Esophagus squamous epithelium (tissue), 5 donors: ENCODE measurements around the gene LIMS2. TPM values are rescaled to one million over a fixed set of nuclear protein-coding genes. Genes with fewer than 3 reads are reported as not detected.

ENCODE experiments used
- DNase-seq: peaks from one replicate; lab custom pipeline; 2025; lab: John Stamatoyannopoulos, UW
- H3K27ac ChIP-seq, 4 donors: fragments of 200-600 bp; sonication (generic); one replicate each; pipeline ENCODE4 v1.5.1; 2016 to 2019; ENCODE audit warnings: mild to moderate bottlenecking in 1 of 4
- H3K27me3 ChIP-seq, 4 donors: fragments of 200-600 bp; sonication (generic); 1 replicate in 3 of 4; 2 replicates in 1 of 4; pipeline versions ENCODE4 v1.5.1 to v1.6.0; 2017 to 2021; ENCODE audit warnings: antibody characterized with exemption in 1 of 4
- H3K36me3 ChIP-seq, 3 donors: fragments of 200-600 bp; sonication (generic); one replicate each; pipeline ENCODE4 v1.5.1; 2016 to 2019
- H3K4me1 ChIP-seq, 3 donors: fragments of 200-600 bp; sonication (generic); one replicate each; pipeline ENCODE4 v1.5.1; 2017 to 2019
- H3K4me3 ChIP-seq, 4 donors: fragments of 200-600 bp; sonication (generic); 1 replicate in 3 of 4; 2 replicates in 1 of 4; pipeline ENCODE4 v1.5.1; 2016 to 2019; ENCODE audit warnings: mild to moderate bottlenecking in 2 of 4, moderate library complexity in 1 of 4
- H3K9me3 ChIP-seq, 3 donors: fragments of 200-600 bp; sonication (generic); one replicate each; pipeline ENCODE4 v1.5.1; 2016 to 2019
- CTCF ChIP-seq, 6 experiments: fragments of 450-650 bp in 4 of 6; fragments of 200-600 bp in 2 of 6; sonication (generic) in 2 of 6; IDR thresholded peaks; one replicate each; pipeline ENCODE4 v1.5.1; 2016 to 2019; ENCODE audit warnings: antibody characterized with exemption in 6 of 6, mild to moderate bottlenecking in 4 of 6, moderate library complexity in 4 of 6
- POLR2A ChIP-seq, 4 donors: fragments of 450-650 bp; IDR thresholded peaks; one replicate each; pipeline ENCODE4 v1.6.1; 2017; ENCODE audit warnings: antibody characterized with exemption in 4 of 4, mild to moderate bottlenecking in 4 of 4, moderate library complexity in 3 of 4
- WGBS, 2 donors: methylation state at CpG; one replicate each; pipeline ENCODE4 v1.1.5; 2018; 5-methylcytosine and 5-hydroxymethylcytosine counted together
- intact Hi-C: fragments of 100-400 bp; cut with DNase I; formaldehyde crosslinking; loops from one replicate; pipeline ENCODE4 v1.15.0; 2022
- total RNA-seq, 4 donors: library from RNA; depleted of rRNA; stranded (reverse); fragments of >200 nt; gene quantifications; one replicate each; pipeline ENCODE4 v1.1.0, GENCODE V29; 2016
- donor health status: DM: yes; HTN: yes; CAD: no.

LIMS2 gene
- total RNA-seq, 4 donors from 2014 or later = 2.4 to 29.6 (median 5.9) TPM

GRCh38 chr2:127627740-127628571 is 47.4 kb downstream of the LIMS2 start:
- peaks cover 0 to 15% (median 0%) of the 10 kb centered on the region in 3 donors for H3K4me1 ChIP-seq
- TF ChIP-seq POLR2A (IDR thresholded peaks at IDR 0.05) = no peak
- no peak for TF ChIP-seq CTCF (IDR thresholded peaks at IDR 0.05)
- H3K27me3 ChIP-seq = peaks cover 0 to 39% (median 0%) of the 10 kb centered on the region in 4 donors
- H3K4me3 ChIP-seq = no peak overlapping the region
- no peak for DNase-seq
- 80 to 96% methylated on average over 1 to 8 of the region's 18 CpGs for WGBS, 2 donors
- intact Hi-C loops = no loop called here
- no peaks in the 10 kb centered on the region for H3K9me3 ChIP-seq
- H3K36me3 ChIP-seq = no peaks in the 10 kb centered on the region
- no peak overlapping the region for H3K27ac ChIP-seq

DNA sequence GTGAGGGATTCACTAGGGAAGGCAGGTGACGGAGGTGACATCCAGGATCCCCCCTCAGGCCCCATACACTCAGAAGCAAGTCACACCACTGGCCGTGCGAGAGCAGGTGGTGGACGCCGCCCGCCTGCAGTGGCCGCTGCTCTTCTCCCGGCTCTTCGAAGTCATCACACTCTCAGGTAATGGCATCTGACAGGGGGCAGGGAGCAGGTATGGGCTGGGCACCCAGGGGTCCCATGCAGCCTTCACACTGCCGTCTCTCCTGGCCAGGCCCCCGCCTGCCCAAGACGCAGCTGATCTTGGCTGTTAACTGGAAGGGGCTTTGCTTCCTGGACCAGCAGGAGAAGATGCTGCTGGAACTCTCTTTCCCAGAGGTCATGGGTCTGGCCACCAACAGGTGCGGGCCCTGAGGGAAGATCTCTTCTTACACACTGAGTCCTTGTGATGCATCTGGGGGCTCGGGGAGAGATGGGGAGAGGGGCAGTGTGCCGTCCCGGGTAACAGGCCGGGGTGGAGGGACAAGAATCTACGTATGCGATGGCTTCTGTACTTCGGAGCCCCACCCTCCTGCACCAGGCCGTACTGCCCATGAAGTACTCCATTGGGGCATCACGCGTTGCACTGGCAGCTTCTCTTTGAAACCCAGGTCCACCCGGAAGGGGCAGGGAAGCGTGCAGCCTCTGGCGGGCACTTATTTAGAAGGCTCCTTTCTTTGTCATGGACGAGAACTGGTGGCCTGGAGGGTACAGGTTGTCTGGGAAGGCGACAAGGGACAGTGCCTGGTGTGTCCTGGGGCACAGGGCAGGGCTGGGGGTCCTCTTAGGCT is 48.2 kb downstream of the LIMS2 start:
- intact Hi-C loops = no loop called here
- H3K4me3 ChIP-seq = no peak overlapping the region
- peaks cover 0 to 13% (median 0%) of the 10 kb centered on the region in 3 donors for H3K4me1 ChIP-seq
- WGBS, 2 donors = 83 to 93% methylated on average over 9 to 10 of the region's 28 CpGs
- H3K9me3 ChIP-seq = no peaks in the 10 kb centered on the region
- peaks cover 0 to 39% (median 0%) of the 10 kb centered on the region in 4 donors for H3K27me3 ChIP-seq
- no peaks in the 10 kb centered on the region for H3K36me3 ChIP-seq
- no peak for DNase-seq
- TF ChIP-seq POLR2A (IDR thresholded peaks at IDR 0.05) = no peak
- no peak for TF ChIP-seq CTCF (IDR thresholded peaks at IDR 0.05)
- H3K27ac ChIP-seq = no peak overlapping the region

- DNase-seq = no peak
- intact Hi-C loops = no loop called here
- WGBS, 2 donors = 48 to 49% methylated on average over 10 of the region's 12 CpGs
- H3K9me3 ChIP-seq = no peaks in the 10 kb centered on the region
- H3K4me3 ChIP-seq = no peak overlapping the region
- H3K4me1 ChIP-seq = peaks cover 0 to 9% (median 0%) of the 10 kb centered on the region in 3 donors
- H3K27me3 ChIP-seq = peaks cover 0 to 39% (median 0%) of the 10 kb centered on the region in 4 donors
- no peak overlapping the region for H3K27ac ChIP-seq
- H3K36me3 ChIP-seq = no peaks in the 10 kb centered on the region
- no peak for TF ChIP-seq CTCF (IDR thresholded peaks at IDR 0.05)
- no peak for TF ChIP-seq POLR2A (IDR thresholded peaks at IDR 0.05)
These were observed 49.2 kb downstream of the LIMS2 start for GRCh38 chr2:127626175-127626574.

DNA sequence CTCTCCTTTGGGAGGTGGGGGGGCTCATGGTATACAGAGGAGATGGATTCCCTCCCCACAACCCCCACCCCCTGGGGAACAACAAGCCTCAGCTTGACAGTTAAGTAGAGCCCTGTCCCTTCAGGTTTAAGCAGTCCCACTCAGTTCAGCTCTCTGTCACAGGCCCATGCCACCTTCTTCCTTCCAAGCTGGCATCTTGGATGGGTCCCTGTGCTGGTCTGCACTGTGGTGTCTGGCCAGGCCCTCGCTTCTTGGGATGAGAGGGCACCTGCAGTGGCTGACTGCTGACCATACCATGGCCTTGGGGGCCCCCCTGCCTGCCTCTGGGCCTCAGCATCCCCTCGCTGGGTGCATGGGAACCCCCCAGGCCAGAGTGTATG is 49.8 kb downstream of the LIMS2 start:
- intact Hi-C loops = no loop called here
- H3K27ac ChIP-seq = no peak overlapping the region
- peaks cover 0 to 39% (median 0%) of the 10 kb centered on the region in 4 donors for H3K27me3 ChIP-seq
- TF ChIP-seq CTCF (IDR thresholded peaks at IDR 0.05) (no peak), POLR2A (IDR thresholded peaks at IDR 0.05) (no peak)
- no peak for DNase-seq
- H3K4me3 ChIP-seq = no peak overlapping the region
- 50 to 95% methylated on average over 2 of the region's 2 CpGs for WGBS, 2 donors
- H3K36me3 ChIP-seq = no peaks in the 10 kb centered on the region
- H3K9me3 ChIP-seq = no peaks in the 10 kb centered on the region
- peaks cover 0 to 2% (median 0%) of the 10 kb centered on the region in 3 donors for H3K4me1 ChIP-seq
